Ovary (tissue), 10 donors: ENCODE measurements around the gene SNHG17. TPM values are rescaled to one million over a fixed set of nuclear protein-coding genes. Genes with fewer than 3 reads are reported as not detected.

Source experiments
- DNase-seq, 5 donors: peaks; one replicate each; pipeline ENCODE4 v3.0.0-alpha.2; 2019 to 2020
- H3K27ac ChIP-seq, 2 donors: fragments of 200-600 bp; one replicate each; pipeline versions ENCODE4 v1.5.1 to v1.8.0; 2019 to 2022
- H3K27me3 ChIP-seq: fragments of 200-600 bp; one replicate; pipeline ENCODE4 v1.8.0; 2022
- H3K36me3 ChIP-seq: fragments of 200-600 bp; sonication (generic); one replicate; pipeline ENCODE4 v1.5.1; 2019
- H3K4me1 ChIP-seq: one replicate; pipeline ENCODE4 v1.8.1; 2013; ENCODE audit warnings: mild to moderate bottlenecking, moderate library complexity; ENCODE audit not compliant: insufficient read depth
- H3K4me3 ChIP-seq: fragments of 200-600 bp; sonication (generic); one replicate; pipeline ENCODE4 v1.5.1; 2017
- H3K9me3 ChIP-seq, 2 donors: fragments of 200-600 bp in 1 of 2; sonication (generic) in 1 of 2; one replicate each; pipeline versions ENCODE4 v1.5.1 to v1.8.1; 2013 to 2019; ENCODE audit warnings: mild to moderate bottlenecking in 1 of 2, moderate library complexity in 1 of 2
- EP300 ChIP-seq: sonication (generic); formaldehyde crosslinking; IDR thresholded peaks from one replicate; pipeline ENCODE4 v1.6.1; 2017; ENCODE audit warnings: antibody characterized with exemption
- POLR2A ChIP-seq: fragments of 450-650 bp; IDR thresholded peaks from one replicate; pipeline ENCODE4 v1.6.1; 2017; ENCODE audit warnings: antibody characterized with exemption, mild to moderate bottlenecking, moderate library complexity
- WGBS, 3 donors: extraction: QIAGEN DNeasy Blood & Tissue Kit in 1 of 3; methylation state at CpG; one replicate each; pipeline versions ENCODE4 v1.1.5 to v1.1.7; 2013 to 2017; 5-methylcytosine and 5-hydroxymethylcytosine counted together
- intact Hi-C, 4 donors: fragments of 100-400 bp; cut with DNase I; formaldehyde crosslinking; loops; one replicate each; pipeline versions ENCODE4 v1.11.0 to v1.15.1; 2022 to 2023
- long read RNA-seq, 3 donors: library from polyadenylated mRNA in 2 of 3; unstranded in 2 of 3; transcript quantifications; one replicate each; pipeline ENCODE4 v2.0.0 and lab custom pipeline, GENCODE V29; 2021 to 2026
- polyA plus RNA-seq, 2 donors: library from polyadenylated mRNA; stranded (reverse); fragments of 200-250 nt in 1 of 2; fragments of 350-450 nt in 1 of 2; fragmentation: Illumina TruSeq in 1 of 2; extraction: RNeasy Lipid Tissue Mini Kit (QIAGEN cat#74804) in 1 of 2; gene quantifications; one replicate each; pipeline ENCODE4 v1.2.3, GENCODE V29; 2013 to 2014
- total RNA-seq, 7 donors: library from RNA; depleted of rRNA in 2 of 7; stranded (reverse); fragments of >200 nt in 2 of 7; fragmentation: NEBNext Ultra II Directional in 3 of 7; extraction: Animal tissue kit (Norgen Biotek cat#: 25700) in 3 of 7; gene quantifications; one replicate each; pipeline versions ENCODE4 v1.1.0 to v1.2.4, GENCODE V29; 2016 to 2023
- TF ChIP-seq, protein P1 (sequence below), 3 donors: fragments of 450-650 bp in 2 of 3; fragments of 200-600 bp in 1 of 3; IDR thresholded peaks; one replicate each; pipeline versions ENCODE4 v1.5.1 to v1.8.0; 2016 to 2022; ENCODE audit warnings: antibody characterized with exemption in 3 of 3, mild to moderate bottlenecking in 1 of 3
- donor health status: DM: no; HTN: no; CAD: no; lungs with moderate emphysema.
- donor health status: DM: no; HTN: no; CAD: no.
- donor health status: Bipolar disorder and iron deficiency.
- donor health status: DM: yes; HTN: yes; CAD: no.
- donor health status: DM: no; HTN: no; CAD: no.
- donor health status: DM: yes; HTN: yes; CAD: no.

Gene SNHG17
- total RNA-seq (10 to 100 TPM; 22.9 to 72.2 (median 40.1) TPM), polyA plus RNA-seq (10 to 100 TPM; 22.8 to 41.7 TPM)
- long read RNA-seq, donor 1, partial matches to known transcripts, result 4 of 52 reads
- long read RNA-seq, donor 1, other reads (novel, unspliced or antisense), result 46 of 52 reads
- long read RNA-seq, donor 2, partial matches to known transcripts, result 37 of 43 reads
- long read RNA-seq, donor 2, other reads (novel, unspliced or antisense), result 5 of 43 reads
- long read RNA-seq, donor 3, partial matches to known transcripts, result 7 of 28 reads
- long read RNA-seq, donor 3, other reads (novel, unspliced or antisense), result 21 of 28 reads

DNA sequence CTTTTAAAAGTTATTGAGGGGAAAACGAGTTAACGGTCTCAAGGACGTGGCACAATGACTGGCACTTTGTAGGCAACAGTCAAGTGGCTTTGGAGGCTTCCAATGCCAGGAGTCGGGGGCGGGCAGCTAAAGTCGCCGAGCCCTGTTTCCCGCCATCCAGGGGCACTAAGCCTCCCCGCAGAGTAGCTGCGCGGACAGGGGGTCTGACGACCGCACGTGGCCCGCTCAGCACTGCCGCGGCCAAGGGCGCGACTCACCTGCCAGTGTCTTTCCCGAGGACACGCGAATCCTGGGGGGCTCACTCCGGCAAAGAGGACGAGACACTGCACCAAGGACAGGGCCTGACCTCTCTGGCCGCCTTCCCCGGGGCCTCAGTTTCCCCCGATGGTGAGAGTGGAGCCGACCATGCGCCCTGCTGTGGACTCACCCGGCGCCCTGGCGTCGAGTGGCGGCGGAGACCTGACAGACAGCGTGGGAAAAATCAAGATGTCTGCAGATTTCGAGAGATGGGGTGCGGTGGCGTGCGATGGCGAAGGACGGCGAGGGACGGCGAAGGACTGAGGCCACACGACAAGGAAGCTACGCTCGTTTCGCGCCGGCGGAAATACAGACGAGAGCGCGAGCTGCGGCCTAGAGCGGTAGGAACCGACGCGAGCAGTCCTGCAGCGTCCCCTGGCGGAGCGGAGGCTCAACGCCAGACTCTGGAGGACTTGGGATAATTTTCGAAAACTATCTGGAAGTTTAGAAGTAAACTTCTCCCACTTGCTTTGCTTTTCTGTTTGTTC lies at the start of gene SNHG17:
Gene SNHG17, minus strand, starts transcription at position 559 of the 785 bp plus-strand sequence.
- Histone ChIP-seq H3K4me1 (peaks cover 2% of the 10 kb centered on the region), H3K27ac (peak within 1 kb of the TSS in 1 of 2 donors; percentile 53), H3K36me3 (no peaks in the 10 kb centered on the region), H3K9me3 (no peaks in the 10 kb centered on the region), H3K4me3 (peak within 1 kb of the TSS; percentile 75), H3K27me3 (no peaks in the 10 kb centered on the region)
- TF ChIP-seq POLR2A (peak; percentile 74), EP300 (no peak)
- TF ChIP-seq, protein P1, sequence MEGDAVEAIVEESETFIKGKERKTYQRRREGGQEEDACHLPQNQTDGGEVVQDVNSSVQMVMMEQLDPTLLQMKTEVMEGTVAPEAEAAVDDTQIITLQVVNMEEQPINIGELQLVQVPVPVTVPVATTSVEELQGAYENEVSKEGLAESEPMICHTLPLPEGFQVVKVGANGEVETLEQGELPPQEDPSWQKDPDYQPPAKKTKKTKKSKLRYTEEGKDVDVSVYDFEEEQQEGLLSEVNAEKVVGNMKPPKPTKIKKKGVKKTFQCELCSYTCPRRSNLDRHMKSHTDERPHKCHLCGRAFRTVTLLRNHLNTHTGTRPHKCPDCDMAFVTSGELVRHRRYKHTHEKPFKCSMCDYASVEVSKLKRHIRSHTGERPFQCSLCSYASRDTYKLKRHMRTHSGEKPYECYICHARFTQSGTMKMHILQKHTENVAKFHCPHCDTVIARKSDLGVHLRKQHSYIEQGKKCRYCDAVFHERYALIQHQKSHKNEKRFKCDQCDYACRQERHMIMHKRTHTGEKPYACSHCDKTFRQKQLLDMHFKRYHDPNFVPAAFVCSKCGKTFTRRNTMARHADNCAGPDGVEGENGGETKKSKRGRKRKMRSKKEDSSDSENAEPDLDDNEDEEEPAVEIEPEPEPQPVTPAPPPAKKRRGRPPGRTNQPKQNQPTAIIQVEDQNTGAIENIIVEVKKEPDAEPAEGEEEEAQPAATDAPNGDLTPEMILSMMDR (IDR thresholded peaks at IDR 0.05), result peak; percentile 98 to 100 (median 98)
- intact Hi-C loops, result no loop called here
- 0 to 1% (median 1%) methylated on average over 63 to 65 of the region's 65 CpGs for WGBS, 3 donors
- DNase-seq, result peak; percentile 83 to 94 (median 89)

DNA sequence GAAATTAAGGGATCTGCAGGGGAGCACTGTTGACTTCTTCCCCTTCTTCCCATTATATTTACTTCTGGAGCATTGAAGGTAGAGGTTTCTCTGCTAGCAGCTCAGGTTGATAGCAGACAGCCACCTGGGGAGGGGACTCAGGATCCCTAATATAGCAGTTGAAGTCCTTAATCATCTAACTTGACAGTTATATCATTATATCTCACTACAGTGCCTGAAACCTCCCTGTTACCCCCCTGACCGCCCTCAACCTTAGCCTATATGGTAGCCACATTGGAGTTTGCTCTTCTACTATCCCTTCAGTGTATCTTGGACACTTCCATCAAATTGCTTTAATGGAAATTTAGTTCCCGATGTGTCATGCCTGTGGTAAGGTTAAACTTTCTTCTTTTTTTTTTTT lies 44.5 kb upstream of the SNHG17 start:
- no peak overlapping the region for H3K27ac ChIP-seq
- no peak for TF ChIP-seq EP300
- TF ChIP-seq, protein P1 (IDR thresholded peaks at IDR 0.05), result no peak
- TF ChIP-seq POLR2A, result no peak
- WGBS, 3 donors, result 87 to 90% (median 90%) methylated on average over 2 of the region's 2 CpGs
- no peak overlapping the region for H3K4me3 ChIP-seq
- H3K4me1 ChIP-seq, result peaks cover 2% of the 10 kb centered on the region
- H3K36me3 ChIP-seq, result no peaks in the 10 kb centered on the region
- no peak for DNase-seq
- intact Hi-C loops, result no loop called here
- no peaks in the 10 kb centered on the region for H3K9me3 ChIP-seq
- no peaks in the 10 kb centered on the region for H3K27me3 ChIP-seq

DNA sequence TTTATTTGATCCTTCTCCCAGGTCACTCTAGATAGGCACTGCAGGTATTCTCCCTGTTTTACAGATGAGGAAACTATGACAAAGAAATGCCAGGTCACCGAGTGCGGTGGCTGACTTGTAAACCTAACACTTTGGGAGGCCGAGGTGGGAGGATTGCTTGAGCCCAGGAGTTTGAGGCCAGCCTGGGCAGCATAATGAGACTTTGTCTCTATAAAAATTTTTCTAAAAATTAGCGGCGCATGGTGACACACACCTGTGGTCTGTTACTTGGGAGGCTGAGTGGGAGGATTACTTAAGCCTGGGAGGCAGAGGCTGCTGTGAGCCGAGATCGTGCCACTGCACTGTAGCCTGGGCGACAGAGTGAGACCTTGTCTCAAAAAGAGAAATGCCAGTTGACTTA lies 42.6 kb upstream of the SNHG17 start:
- H3K27ac ChIP-seq, result no peak overlapping the region
- no peaks in the 10 kb centered on the region for H3K9me3 ChIP-seq
- DNase-seq, result no peak
- WGBS, 3 donors, result 93 to 96% (median 96%) methylated on average over 8 of the region's 8 CpGs
- H3K36me3 ChIP-seq, result no peaks in the 10 kb centered on the region
- no peak overlapping the region for H3K4me3 ChIP-seq
- intact Hi-C loops, result no loop called here
- TF ChIP-seq, protein P1 (IDR thresholded peaks at IDR 0.05), result no peak
- TF ChIP-seq EP300 (no peak), POLR2A (no peak)
- peaks cover 4% of the 10 kb centered on the region for H3K4me1 ChIP-seq
- H3K27me3 ChIP-seq, result no peaks in the 10 kb centered on the region

DNA sequence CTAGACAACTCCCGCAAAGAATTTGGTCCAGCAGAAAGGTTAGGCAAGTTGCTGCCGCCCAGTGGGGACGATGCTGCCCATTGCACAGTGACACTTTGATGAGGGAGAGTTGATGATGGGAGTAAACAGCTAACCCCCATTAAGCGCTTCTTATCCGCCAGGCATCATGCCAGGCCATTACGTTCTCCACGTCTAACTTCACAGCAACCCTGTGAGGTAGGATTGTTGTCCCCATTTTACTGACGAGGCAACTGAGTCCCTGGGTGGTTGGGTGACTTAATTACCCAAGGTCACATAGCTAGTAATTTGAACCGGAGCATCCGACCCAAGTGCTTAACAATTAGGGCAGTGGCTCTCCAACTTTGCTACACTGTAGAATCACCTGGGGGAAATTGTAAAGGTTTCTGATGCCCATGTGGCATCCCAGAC lies 38.3 kb upstream of the SNHG17 start:
- TF ChIP-seq EP300 (no peak), POLR2A (no peak)
- TF ChIP-seq, protein P1 (IDR thresholded peaks at IDR 0.05), result no peak
- Histone ChIP-seq H3K27me3 (no peaks in the 10 kb centered on the region), H3K4me1 (peaks cover 4% of the 10 kb centered on the region), H3K4me3 (peak overlapping the region; percentile 82), H3K9me3 (no peaks in the 10 kb centered on the region), H3K27ac (peak overlapping the region in 1 of 2 donors; percentile 80), H3K36me3 (no peaks in the 10 kb centered on the region)
- 2 to 9% (median 3%) methylated on average over 10 of the region's 10 CpGs for WGBS, 3 donors
- no peak for DNase-seq
- intact Hi-C loops, result no loop called here
